Measurements from ENCODE around the gene MANBA. TPM values are rescaled to one million over a fixed set of nuclear protein-coding genes. Genes with fewer than 3 reads are reported as not detected.
A peak's percentile ranks its signal among the peaks of the same experiment; 100 is the strongest.
"Not testable (repeated sequence)": the region's sequence is repeated elsewhere in the genome, so short reads cannot be mapped to it uniquely, and the experiment has no call there.

The MANBA gene
- total RNA-seq, 1 experiment from 2014 or later: 21.4 TPM

DNA sequence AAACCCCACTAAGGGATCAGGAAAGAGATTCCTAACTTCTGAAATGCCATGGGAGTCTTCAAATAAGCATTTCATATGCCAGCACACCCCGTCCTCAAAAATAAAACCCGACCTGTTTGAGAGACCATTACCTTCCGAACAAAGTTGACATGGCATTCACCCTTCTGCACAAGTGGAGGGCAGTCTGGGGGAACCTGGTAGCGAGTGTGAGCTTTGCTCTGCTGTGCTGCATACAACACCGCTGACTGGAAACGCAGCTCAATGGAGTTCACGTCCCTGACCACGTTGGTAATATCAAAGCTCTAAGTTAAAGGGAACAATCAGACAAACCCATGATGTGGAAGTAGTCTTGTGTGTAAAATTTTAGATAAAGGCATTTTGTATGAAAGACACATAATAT, 38.0 kb downstream of the MANBA start:
- Histone ChIP-seq H4K91ac (ENCODE audit: insufficient read length, low read depth, low read length) (no peak overlapping the region), H3K18ac (ENCODE audit: insufficient read length, low read depth, low read length) (no peak overlapping the region), H2BK12ac (ENCODE audit: insufficient read length, low read depth, low read length) (no peak overlapping the region), H3K9me3 (ENCODE audit: control insufficient read depth, low read depth, low read length) (no peaks in the 10 kb centered on the region), H3K4me2 (ENCODE audit: insufficient read depth, insufficient read length, low read length) (no peak overlapping the region), H2BK15ac (ENCODE audit: low read depth, low read length) (no peak overlapping the region), H3K79me1 (ENCODE audit: insufficient read depth, low read depth, low read length, poor library complexity, severe bottlenecking) (peaks cover 3% of the 10 kb centered on the region), H3K79me2 (ENCODE audit: insufficient read depth, low read length) (no peaks in the 10 kb centered on the region), H3T11ph (ENCODE audit: low read length) (no peak overlapping the region), H3K4me1 (ENCODE audit: insufficient read depth, low read length) (no peaks in the 10 kb centered on the region), H3K56ac (ENCODE audit: insufficient read length, low read depth, low read length) (no peak overlapping the region), H2AFZ (ENCODE audit: low read length) (no peak overlapping the region), H2BK5ac (ENCODE audit: insufficient read length, low read length) (no peak overlapping the region), H3K23me2 (ENCODE audit: insufficient read length, low read depth, low read length, poor library complexity, severe bottlenecking) (no peaks in the 10 kb centered on the region), H4K8ac (replicated peaks; ENCODE audit: insufficient read length, low read depth, low read length) (no peak overlapping the region), H3K9ac (ENCODE audit: extremely low read depth, insufficient read length, low read length) (no peak overlapping the region), H4K20me1 (ENCODE audit: control insufficient read depth, insufficient read depth, insufficient read length) (no peaks in the 10 kb centered on the region), H4K5ac (ENCODE audit: insufficient read length, low read depth, low read length) (no peak overlapping the region), H3K4ac (ENCODE audit: low read depth, low read length) (no peak overlapping the region), H2AK5ac (ENCODE audit: insufficient read length, low read length) (no peak overlapping the region), H3K27me3 (ENCODE audit: insufficient read depth, low read length) (no peaks in the 10 kb centered on the region), H3K23ac (ENCODE audit: insufficient read length, low read depth, low read length) (no peak overlapping the region), H2BK120ac (ENCODE audit: low read depth, low read length, poor library complexity, severe bottlenecking) (no peak overlapping the region), H2BK20ac (ENCODE audit: low read depth, low read length, poor library complexity, severe bottlenecking) (no peak overlapping the region), H3K14ac (ENCODE audit: insufficient read depth, low read length) (no peak overlapping the region), H3K27ac (ENCODE audit: insufficient read length, low read depth, low read length) (no peak overlapping the region)
- H3K27me3 Mint-ChIP-seq (ENCODE audit: low read depth): no peaks in the 10 kb centered on the region
- peak overlapping the region in 1 of 3 experiments; percentile 26; a peak in 1 of 7 replicates for H3K27ac Mint-ChIP-seq
- no peaks in the 10 kb centered on the region for H3K4me1 Mint-ChIP-seq
- TF ChIP-seq, protein P1, sequence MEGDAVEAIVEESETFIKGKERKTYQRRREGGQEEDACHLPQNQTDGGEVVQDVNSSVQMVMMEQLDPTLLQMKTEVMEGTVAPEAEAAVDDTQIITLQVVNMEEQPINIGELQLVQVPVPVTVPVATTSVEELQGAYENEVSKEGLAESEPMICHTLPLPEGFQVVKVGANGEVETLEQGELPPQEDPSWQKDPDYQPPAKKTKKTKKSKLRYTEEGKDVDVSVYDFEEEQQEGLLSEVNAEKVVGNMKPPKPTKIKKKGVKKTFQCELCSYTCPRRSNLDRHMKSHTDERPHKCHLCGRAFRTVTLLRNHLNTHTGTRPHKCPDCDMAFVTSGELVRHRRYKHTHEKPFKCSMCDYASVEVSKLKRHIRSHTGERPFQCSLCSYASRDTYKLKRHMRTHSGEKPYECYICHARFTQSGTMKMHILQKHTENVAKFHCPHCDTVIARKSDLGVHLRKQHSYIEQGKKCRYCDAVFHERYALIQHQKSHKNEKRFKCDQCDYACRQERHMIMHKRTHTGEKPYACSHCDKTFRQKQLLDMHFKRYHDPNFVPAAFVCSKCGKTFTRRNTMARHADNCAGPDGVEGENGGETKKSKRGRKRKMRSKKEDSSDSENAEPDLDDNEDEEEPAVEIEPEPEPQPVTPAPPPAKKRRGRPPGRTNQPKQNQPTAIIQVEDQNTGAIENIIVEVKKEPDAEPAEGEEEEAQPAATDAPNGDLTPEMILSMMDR (conservative IDR thresholded peaks at IDR 0.05): no peak
- H3K9me3 Mint-ChIP-seq: peaks cover 6 to 9% of the 10 kb centered on the region in 2 experiments; a peak in 4 of 5 replicates
- no peak for DNase-seq
- WGBS (ENCODE audit: extremely low coverage, insufficient read length, low lambda C conversion rate): no CpG with 5 or more reads among the region's 8 CpGs
- peaks cover 35 to 40% (median 35%) of the 10 kb centered on the region in 3 experiments for H3K36me3 Mint-ChIP-seq (ENCODE audit: insufficient read depth in 1 of 3, low read depth in 3 of 3)
- no peak overlapping the region for H3K4me3 Mint-ChIP-seq

DNA sequence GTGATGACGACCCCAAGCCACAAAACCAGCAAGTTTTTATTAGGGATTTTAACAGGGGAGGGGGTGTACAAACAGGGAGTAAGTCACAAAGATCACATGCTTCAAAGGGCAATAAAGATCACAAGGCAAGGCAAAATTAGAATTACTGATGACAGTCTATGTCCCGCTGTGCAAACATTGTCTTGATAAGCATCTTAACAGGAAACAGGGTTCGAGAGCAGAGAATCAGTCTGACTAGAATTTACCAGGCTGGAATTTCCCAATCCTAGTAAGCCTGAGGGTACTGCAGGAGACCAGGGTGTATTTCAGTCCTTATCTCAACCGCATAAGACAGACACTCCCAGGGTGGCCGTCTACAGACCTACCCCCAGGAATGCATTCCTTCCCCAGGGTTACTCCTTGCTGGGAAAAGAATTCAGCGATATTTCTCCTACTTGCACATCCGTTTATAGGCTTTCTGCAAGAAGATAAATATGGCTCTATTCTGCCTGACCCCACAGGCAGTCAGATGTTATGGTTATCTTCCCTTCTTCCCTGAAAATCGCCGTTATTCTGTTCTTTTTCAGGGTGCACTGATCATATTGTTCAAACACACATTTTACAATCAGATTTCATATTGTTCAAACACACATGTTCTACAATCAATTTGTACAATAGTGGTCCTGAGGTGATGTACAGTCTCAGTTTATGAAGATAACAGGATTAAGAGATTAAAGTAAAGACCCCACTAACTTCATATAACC, 41.8 kb downstream of the MANBA start:
- not testable (repeated sequence) for H3K79me1 ChIP-seq (ENCODE audit: insufficient read depth, low read depth, low read length, poor library complexity, severe bottlenecking); H3K56ac ChIP-seq (ENCODE audit: insufficient read length, low read depth, low read length); H2BK120ac ChIP-seq (ENCODE audit: low read depth, low read length, poor library complexity, severe bottlenecking); H4K91ac ChIP-seq (ENCODE audit: insufficient read length, low read depth, low read length); H3K4me1 Mint-ChIP-seq; H3K4ac ChIP-seq (ENCODE audit: low read depth, low read length); H3K27me3 Mint-ChIP-seq (ENCODE audit: low read depth); H3K4me1 ChIP-seq (ENCODE audit: insufficient read depth, low read length); H3K9me3 Mint-ChIP-seq; H3K9me3 ChIP-seq (ENCODE audit: control insufficient read depth, low read depth, low read length); H3K4me2 ChIP-seq (ENCODE audit: insufficient read depth, insufficient read length, low read length); H3K79me2 ChIP-seq (ENCODE audit: insufficient read depth, low read length); H2BK12ac ChIP-seq (ENCODE audit: insufficient read length, low read depth, low read length); H3K27ac Mint-ChIP-seq; H3K27ac ChIP-seq (ENCODE audit: insufficient read length, low read depth, low read length); H4K5ac ChIP-seq (ENCODE audit: insufficient read length, low read depth, low read length); H4K20me1 ChIP-seq (ENCODE audit: control insufficient read depth, insufficient read depth, insufficient read length); H2BK15ac ChIP-seq (ENCODE audit: low read depth, low read length); H2AK5ac ChIP-seq (ENCODE audit: insufficient read length, low read length); H3K9ac ChIP-seq (ENCODE audit: extremely low read depth, insufficient read length, low read length); H3K23me2 ChIP-seq (ENCODE audit: insufficient read length, low read depth, low read length, poor library complexity, severe bottlenecking); H3K23ac ChIP-seq (ENCODE audit: insufficient read length, low read depth, low read length); H3T11ph ChIP-seq (ENCODE audit: low read length); H3K27me3 ChIP-seq (ENCODE audit: insufficient read depth, low read length); H3K18ac ChIP-seq (ENCODE audit: insufficient read length, low read depth, low read length); DNase-seq; H4K8ac ChIP-seq (replicated peaks; ENCODE audit: insufficient read length, low read depth, low read length); H3K14ac ChIP-seq (ENCODE audit: insufficient read depth, low read length); H2BK20ac ChIP-seq (ENCODE audit: low read depth, low read length, poor library complexity, severe bottlenecking); H3K4me3 Mint-ChIP-seq; H2BK5ac ChIP-seq (ENCODE audit: insufficient read length, low read length); H2AFZ ChIP-seq (ENCODE audit: low read length)
- WGBS (ENCODE audit: extremely low coverage, insufficient read length, low lambda C conversion rate): no CpG with 5 or more reads among the region's 9 CpGs
- H3K36me3 Mint-ChIP-seq (ENCODE audit: insufficient read depth in 1 of 3, low read depth in 3 of 3): peaks cover 35 to 43% (median 35%) of the 10 kb centered on the region in 3 experiments
